Measurements from ENCODE around the gene APLF. TPM values are rescaled to one million over a fixed set of nuclear protein-coding genes. Genes with fewer than 3 reads are reported as not detected.

APLF gene
- total RNA-seq, 2 donors from 2014 or later, result 8.7 to 9.7 TPM

GRCh38 chr2:68423966-68424650 is 43.3 kb upstream of the APLF start:
- Mint-ChIP-seq H3K9me3 (no peaks in the 10 kb centered on the region), H3K27me3 (ENCODE audit: insufficient read depth) (peaks cover 2% of the 10 kb centered on the region), H3K36me3 (ENCODE audit: low read depth) (no peaks in the 10 kb centered on the region), H3K27ac (no peak overlapping the region), H3K4me3 (no peak overlapping the region), H3K4me1 (no peaks in the 10 kb centered on the region)
- H3K36me3 ChIP-seq (ENCODE audit: control insufficient read depth, insufficient read depth, low read length), result no peaks in the 10 kb centered on the region
- H3K4me3 ChIP-seq (ENCODE audit: low read length), result no peak overlapping the region
- no peaks in the 10 kb centered on the region for H3K9me3 ChIP-seq (ENCODE audit: control insufficient read depth, low read length)
- H3K27ac ChIP-seq (ENCODE audit: low read depth, low read length), result no peak overlapping the region
- no peak for DNase-seq
- no peaks in the 10 kb centered on the region for H3K27me3 ChIP-seq (ENCODE audit: control insufficient read depth, insufficient read depth, low read length, poor library complexity, severe bottlenecking)
- TF ChIP-seq CTCF (conservative IDR thresholded peaks at IDR 0.05), result no peak
- no peaks in the 10 kb centered on the region for H3K4me1 ChIP-seq (ENCODE audit: control insufficient read depth, insufficient read depth, low read length)
- H3K9ac ChIP-seq (ENCODE audit: extremely low read depth, low read length, poor library complexity, severe bottlenecking), result no peak overlapping the region
- 82 to 88% methylated on average over 2 of the region's 2 CpGs for WGBS, 2 experiments (ENCODE audit: insufficient coverage in 1 of 2, insufficient read length in 1 of 2)

GRCh38 chr2:68425503-68425902 is 41.9 kb upstream of the APLF start:
- H3K9me3 ChIP-seq (ENCODE audit: control insufficient read depth, low read length), result no peaks in the 10 kb centered on the region
- no peaks in the 10 kb centered on the region for H3K36me3 Mint-ChIP-seq (ENCODE audit: low read depth)
- no peaks in the 10 kb centered on the region for H3K4me1 ChIP-seq (ENCODE audit: control insufficient read depth, insufficient read depth, low read length)
- H3K27me3 ChIP-seq (ENCODE audit: control insufficient read depth, insufficient read depth, low read length, poor library complexity, severe bottlenecking), result no peaks in the 10 kb centered on the region
- 97 to 100% methylated on average over 1 to 3 of the region's 3 CpGs for WGBS, 2 experiments (ENCODE audit: insufficient coverage in 1 of 2, insufficient read length in 1 of 2)
- H3K27ac Mint-ChIP-seq, result no peak overlapping the region
- no peak overlapping the region for H3K27ac ChIP-seq (ENCODE audit: low read depth, low read length)
- no peaks in the 10 kb centered on the region for H3K36me3 ChIP-seq (ENCODE audit: control insufficient read depth, insufficient read depth, low read length)
- peaks cover 2% of the 10 kb centered on the region for H3K27me3 Mint-ChIP-seq (ENCODE audit: insufficient read depth)
- no peak overlapping the region for H3K4me3 ChIP-seq (ENCODE audit: low read length)
- no peak overlapping the region for H3K4me3 Mint-ChIP-seq
- no peak overlapping the region for H3K9ac ChIP-seq (ENCODE audit: extremely low read depth, low read length, poor library complexity, severe bottlenecking)
- no peak for TF ChIP-seq CTCF (conservative IDR thresholded peaks at IDR 0.05)
- H3K4me1 Mint-ChIP-seq, result peaks cover 9% of the 10 kb centered on the region
- no peak for DNase-seq
- no peaks in the 10 kb centered on the region for H3K9me3 Mint-ChIP-seq

GRCh38 chr2:68426446-68426845 is 40.9 kb upstream of the APLF start:
- H3K27ac ChIP-seq (ENCODE audit: low read depth, low read length), result no peak overlapping the region

More at GRCh38 chr2:68426446-68426845, 40.9 kb upstream of the APLF start:
- DNase-seq, result no peak
- Histone ChIP-seq H3K9me3 (ENCODE audit: control insufficient read depth, low read length) (no peaks in the 10 kb centered on the region), H3K4me3 (ENCODE audit: low read length) (no peak overlapping the region), H3K9ac (ENCODE audit: extremely low read depth, low read length, poor library complexity, severe bottlenecking) (no peak overlapping the region), H3K27me3 (ENCODE audit: control insufficient read depth, insufficient read depth, low read length, poor library complexity, severe bottlenecking) (no peaks in the 10 kb centered on the region), H3K4me1 (ENCODE audit: control insufficient read depth, insufficient read depth, low read length) (no peaks in the 10 kb centered on the region), H3K36me3 (ENCODE audit: control insufficient read depth, insufficient read depth, low read length) (no peaks in the 10 kb centered on the region)
- H3K27me3 Mint-ChIP-seq (ENCODE audit: insufficient read depth), result peaks cover 2% of the 10 kb centered on the region
- H3K36me3 Mint-ChIP-seq (ENCODE audit: low read depth), result no peaks in the 10 kb centered on the region
- H3K27ac Mint-ChIP-seq, result no peak overlapping the region
- H3K4me3 Mint-ChIP-seq, result no peak overlapping the region
- H3K9me3 Mint-ChIP-seq, result no peaks in the 10 kb centered on the region
- peaks cover 9% of the 10 kb centered on the region for H3K4me1 Mint-ChIP-seq
- 96% methylated on average over 1 of the region's 1 CpG; no CpG with 5 or more reads in 1 of the 2 experiments for WGBS, 2 experiments (ENCODE audit: insufficient coverage in 1 of 2, insufficient read length in 1 of 2)
- no peak for TF ChIP-seq CTCF (conservative IDR thresholded peaks at IDR 0.05)

Data from endodermal cell (in vitro differentiated cells).